T-helper 2 cell treated with Interferon-gamma antibody and Interleukin-4, amounts not matched to agents 5 μg/mL and 100 μg/mL, for 36 hours (primary cell): ENCODE results near the gene SPACA5B.
"Not testable (repeated sequence)": the region's sequence is repeated elsewhere in the genome, so short reads cannot be mapped to it uniquely, and the experiment has no call there.

Source experiments
- DNase-seq: peaks from one replicate; pipeline ENCODE4 v3.0.0; 2021; ENCODE audit warnings: low spot score
- H3K27ac Mint-ChIP-seq: one replicate; pipeline ENCODE4 v1.8.0; 2021; ENCODE audit warnings: mild to moderate bottlenecking, mixed read lengths
- H3K27me3 Mint-ChIP-seq: one replicate; pipeline ENCODE4 v1.8.0; 2021; ENCODE audit warnings: low read depth, mixed read lengths
- H3K36me3 Mint-ChIP-seq: one replicate; pipeline ENCODE4 v1.8.0; 2021; ENCODE audit warnings: low read depth, mixed read lengths
- H3K4me1 Mint-ChIP-seq: one replicate; pipeline ENCODE4 v1.8.0; 2021; ENCODE audit warnings: low read depth, mixed read lengths
- H3K4me3 Mint-ChIP-seq: one replicate; pipeline ENCODE4 v1.8.0; 2022; ENCODE audit warnings: mild to moderate bottlenecking, moderate library complexity, mixed read lengths
- H3K9me3 Mint-ChIP-seq: one replicate; pipeline ENCODE4 v1.8.0; 2021; ENCODE audit warnings: mixed read lengths

SPACA5B gene

GRCh38 chrX:48130326-48130725 lies at the start of gene SPACA5B:
Gene SPACA5B (plus strand): TSS chrX:48130626. CDS start chrX:48130688, 62 bp downstream.
- H3K27ac Mint-ChIP-seq, H3K9me3 Mint-ChIP-seq, H3K36me3 Mint-ChIP-seq, DNase-seq, H3K4me1 Mint-ChIP-seq, H3K27me3 Mint-ChIP-seq, H3K4me3 Mint-ChIP-seq: not testable (repeated sequence)

GRCh38 chrX:48083212-48083611 lies 47.2 kb upstream of the SPACA5B start:
- H3K36me3 Mint-ChIP-seq: no peaks in the 10 kb centered on the region
- no peak overlapping the region for H3K4me3 Mint-ChIP-seq

GRCh38 chrX:48083706-48084105 lies 46.7 kb upstream of the SPACA5B start:
- H3K27me3 Mint-ChIP-seq: no peaks in the 10 kb centered on the region
- no peak for DNase-seq
- no peak overlapping the region for H3K27ac Mint-ChIP-seq
- H3K9me3 Mint-ChIP-seq: no peaks in the 10 kb centered on the region
- no peak overlapping the region for H3K4me3 Mint-ChIP-seq
- no peaks in the 10 kb centered on the region for H3K36me3 Mint-ChIP-seq
- H3K4me1 Mint-ChIP-seq: peaks cover 2% of the 10 kb centered on the region

More at GRCh38 chrX:48083212-48083611, 47.2 kb upstream of the SPACA5B start:
- Mint-ChIP-seq H3K9me3 (no peaks in the 10 kb centered on the region), H3K27ac (no peak overlapping the region), H3K27me3 (no peaks in the 10 kb centered on the region), H3K4me1 (peaks cover 2% of the 10 kb centered on the region)
- DNase-seq: peak; percentile 10

DNA sequence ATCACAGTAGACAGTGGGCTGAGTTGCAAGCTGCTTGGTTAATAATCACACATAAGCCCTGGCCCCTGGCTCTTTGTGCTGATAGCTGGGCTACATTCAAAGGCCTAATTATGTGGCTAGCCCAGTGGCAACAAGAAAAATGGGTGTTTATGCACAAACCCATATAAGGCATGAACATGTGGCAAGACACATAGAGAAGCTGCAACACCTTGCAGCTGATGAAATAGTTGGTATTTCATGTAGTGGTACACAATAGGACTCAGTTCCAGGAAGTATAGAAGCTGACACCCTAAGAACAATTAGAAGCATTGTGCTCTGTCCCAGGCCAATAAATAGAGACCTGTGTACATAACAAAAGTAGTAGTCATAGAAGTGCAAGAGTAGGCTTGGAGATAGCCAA lies 44.3 kb upstream of the SPACA5B start:
- no peak overlapping the region for H3K4me3 Mint-ChIP-seq
- no peak for DNase-seq
- no peaks in the 10 kb centered on the region for H3K27me3 Mint-ChIP-seq
- H3K4me1 Mint-ChIP-seq: peaks cover 2% of the 10 kb centered on the region
- H3K27ac Mint-ChIP-seq: no peak overlapping the region
- no peaks in the 10 kb centered on the region for H3K36me3 Mint-ChIP-seq
- H3K9me3 Mint-ChIP-seq: no peaks in the 10 kb centered on the region

GRCh38 chrX:48090123-48090522 lies 40.3 kb upstream of the SPACA5B start:
- DNase-seq: no peak
- Mint-ChIP-seq H3K4me1 (no peaks in the 10 kb centered on the region), H3K27ac (no peak overlapping the region), H3K9me3 (no peaks in the 10 kb centered on the region), H3K4me3 (no peak overlapping the region), H3K27me3 (no peaks in the 10 kb centered on the region), H3K36me3 (no peaks in the 10 kb centered on the region)

DNA sequence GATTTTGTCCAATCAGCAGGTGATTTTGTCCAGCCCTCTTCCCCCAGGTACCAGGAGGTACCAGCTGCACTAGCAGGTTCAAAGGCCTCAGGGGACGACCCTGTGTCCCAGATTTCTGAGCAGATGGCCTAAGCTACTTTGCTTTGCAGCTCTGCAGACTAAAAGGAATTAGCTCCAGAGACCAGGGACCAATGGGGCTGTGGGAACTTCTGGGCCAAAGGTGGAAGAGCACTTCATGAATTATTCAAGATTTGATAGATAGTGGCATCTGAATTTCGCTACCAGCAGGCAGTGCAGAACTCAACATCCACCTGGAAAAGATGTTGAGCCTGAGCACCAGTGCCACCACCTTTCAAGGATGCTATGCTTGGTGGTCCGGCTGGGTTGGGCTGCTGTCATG lies 37.9 kb upstream of the SPACA5B start:
- not testable (repeated sequence) for H3K9me3 Mint-ChIP-seq, H3K4me1 Mint-ChIP-seq, H3K27ac Mint-ChIP-seq, H3K27me3 Mint-ChIP-seq, DNase-seq, H3K36me3 Mint-ChIP-seq, H3K4me3 Mint-ChIP-seq

GRCh38 chrX:48101443-48101842 lies 29.0 kb upstream of the SPACA5B start:
- DNase-seq: no peak

DNA sequence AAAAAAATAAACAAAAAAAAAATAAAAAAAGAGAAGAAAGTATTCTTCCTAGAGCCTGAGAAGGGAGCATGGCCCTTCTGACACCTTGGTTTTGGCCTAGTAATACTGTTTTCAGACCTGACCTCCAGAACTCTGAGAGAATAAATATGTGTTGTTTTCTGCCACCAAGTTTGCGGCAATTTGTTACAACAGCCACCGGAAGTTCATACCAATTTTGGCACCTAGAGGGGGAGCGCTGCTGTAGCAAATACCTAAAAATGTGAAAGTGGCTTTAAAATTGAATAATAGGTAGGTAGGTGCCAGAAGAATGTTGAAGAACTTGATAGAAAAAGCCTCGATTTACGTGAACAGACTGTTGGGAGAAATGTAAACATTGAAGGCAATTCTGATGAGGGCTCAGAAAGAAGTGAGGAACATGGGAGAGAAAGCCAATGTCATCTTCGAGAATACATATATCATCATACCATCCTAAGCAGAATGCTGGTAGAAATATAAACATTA lies 27.5 kb upstream of the SPACA5B start:
- H3K27me3 Mint-ChIP-seq: no peaks in the 10 kb centered on the region
- H3K27ac Mint-ChIP-seq: no peak overlapping the region
- H3K36me3 Mint-ChIP-seq: no peaks in the 10 kb centered on the region
- H3K9me3 Mint-ChIP-seq: no peaks in the 10 kb centered on the region
- DNase-seq: no peak
- H3K4me3 Mint-ChIP-seq: no peak overlapping the region
- no peaks in the 10 kb centered on the region for H3K4me1 Mint-ChIP-seq

More at GRCh38 chrX:48101443-48101842, 29.0 kb upstream of the SPACA5B start:
- no peaks in the 10 kb centered on the region for H3K4me1 Mint-ChIP-seq
- no peaks in the 10 kb centered on the region for H3K27me3 Mint-ChIP-seq
- H3K27ac Mint-ChIP-seq: no peak overlapping the region
- H3K36me3 Mint-ChIP-seq: no peaks in the 10 kb centered on the region
- no peak overlapping the region for H3K4me3 Mint-ChIP-seq
- H3K9me3 Mint-ChIP-seq: no peaks in the 10 kb centered on the region

- Mint-ChIP-seq H3K27me3 (no peaks in the 10 kb centered on the region), H3K4me1 (no peaks in the 10 kb centered on the region), H3K9me3 (no peaks in the 10 kb centered on the region), H3K27ac (no peak overlapping the region), H3K36me3 (no peaks in the 10 kb centered on the region), H3K4me3 (no peak overlapping the region)
- no peak for DNase-seq
These were observed 22.7 kb upstream of the SPACA5B start for GRCh38 chrX:48107717-48108116.

GRCh38 chrX:48125286-48125685 lies 5.1 kb upstream of the SPACA5B start:
- not testable (repeated sequence) for H3K9me3 Mint-ChIP-seq, H3K4me1 Mint-ChIP-seq, DNase-seq, H3K36me3 Mint-ChIP-seq, H3K27me3 Mint-ChIP-seq, H3K4me3 Mint-ChIP-seq, H3K27ac Mint-ChIP-seq

DNA sequence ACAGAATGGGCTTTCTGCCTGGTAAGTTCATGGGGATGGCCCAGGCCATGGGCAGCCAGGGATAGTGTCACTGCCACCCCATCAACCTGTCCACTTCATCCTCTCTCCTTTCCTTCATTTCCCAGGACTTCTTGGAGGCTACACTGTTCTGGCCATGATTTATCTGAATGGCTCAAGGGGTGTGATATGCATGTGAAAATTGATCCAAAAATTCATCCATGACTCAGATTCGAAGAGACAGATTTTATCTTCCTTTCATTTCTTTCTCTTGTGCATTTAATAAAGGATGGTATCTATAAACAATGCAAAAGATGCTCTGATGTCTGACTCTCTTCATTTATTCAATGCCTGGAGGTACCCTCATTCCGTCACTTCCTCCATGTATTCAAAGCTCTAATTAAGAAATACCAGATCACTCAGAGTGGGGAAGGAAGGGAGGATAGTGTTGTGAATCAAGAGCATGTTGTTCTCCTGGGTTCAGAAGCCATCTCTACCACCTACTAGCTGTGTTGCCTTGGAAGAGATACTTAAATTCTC lies 1.9 kb downstream of the SPACA5B start:
- H3K4me3 Mint-ChIP-seq, H3K27me3 Mint-ChIP-seq, H3K36me3 Mint-ChIP-seq, H3K4me1 Mint-ChIP-seq, H3K9me3 Mint-ChIP-seq, DNase-seq, H3K27ac Mint-ChIP-seq: not testable (repeated sequence)

- H3K36me3 Mint-ChIP-seq, H3K27me3 Mint-ChIP-seq, H3K27ac Mint-ChIP-seq, H3K4me1 Mint-ChIP-seq, H3K4me3 Mint-ChIP-seq, H3K9me3 Mint-ChIP-seq, DNase-seq: not testable (repeated sequence)
These were observed 8.7 kb downstream of the SPACA5B start for GRCh38 chrX:48139076-48139475.

DNA sequence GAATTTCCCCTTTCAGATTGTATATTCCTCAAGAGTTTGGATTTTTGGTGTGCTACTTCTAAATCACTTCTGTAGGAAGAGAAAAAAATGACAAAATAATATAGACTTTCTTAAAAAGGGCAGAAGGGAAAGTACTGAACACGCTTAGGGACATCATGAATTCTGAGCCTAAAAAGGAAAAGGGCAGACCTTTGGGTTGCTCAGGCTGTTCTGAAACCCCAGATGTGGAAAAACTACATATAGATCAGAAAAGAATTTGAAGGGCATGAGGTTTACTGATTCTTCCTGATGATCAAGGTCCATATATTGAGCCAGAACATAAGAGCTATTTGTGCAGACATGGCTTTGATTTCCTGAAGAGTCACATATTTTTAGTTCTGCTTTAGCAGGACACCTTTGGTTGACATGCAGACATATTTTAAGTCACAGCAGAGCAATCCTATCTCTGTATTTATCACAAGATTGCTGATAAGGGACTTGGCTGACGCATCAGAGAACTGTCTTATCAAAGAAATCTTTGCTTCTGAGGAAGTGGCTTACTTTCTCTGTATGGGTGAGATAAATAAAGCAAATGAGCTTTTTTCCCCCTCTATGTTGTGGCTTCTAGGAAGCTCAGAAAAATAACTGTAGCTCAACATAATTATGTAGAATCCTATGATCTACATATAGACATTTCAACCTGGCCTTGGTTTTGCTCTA lies 11.5 kb downstream of the SPACA5B start:
- H3K27me3 Mint-ChIP-seq: peaks cover 19% of the 10 kb centered on the region
- not testable (repeated sequence) for DNase-seq, H3K9me3 Mint-ChIP-seq, H3K36me3 Mint-ChIP-seq, H3K27ac Mint-ChIP-seq, H3K4me1 Mint-ChIP-seq, H3K4me3 Mint-ChIP-seq

DNA sequence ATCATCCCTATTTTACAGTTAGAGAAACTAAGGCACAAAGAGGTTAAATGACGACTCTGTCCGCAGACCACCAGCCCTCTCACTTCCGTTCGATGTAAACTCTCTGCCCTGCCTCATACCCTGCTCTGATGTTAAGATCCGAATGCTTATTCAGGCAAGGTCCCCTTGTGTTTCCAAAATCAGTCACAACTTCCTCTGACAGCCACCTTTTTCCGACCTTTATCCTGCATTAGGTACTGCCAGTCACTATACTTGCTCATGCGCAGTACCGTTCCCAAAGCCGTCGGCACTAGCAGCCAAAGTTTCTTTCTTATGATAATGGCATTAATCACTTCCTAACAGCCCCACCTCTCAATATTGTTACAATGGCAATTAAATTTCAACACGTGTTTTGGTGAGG lies 12.3 kb downstream of the SPACA5B start:
- not testable (repeated sequence) for H3K27ac Mint-ChIP-seq
- DNase-seq: peak; percentile 48
- peak overlapping the region; percentile 59 for H3K4me3 Mint-ChIP-seq

GRCh38 chrX:48153769-48154168 lies 23.3 kb downstream of the SPACA5B start:
- no peak overlapping the region for H3K27ac Mint-ChIP-seq
- peaks cover 2% of the 10 kb centered on the region for H3K27me3 Mint-ChIP-seq
- H3K4me1 Mint-ChIP-seq: no peaks in the 10 kb centered on the region
- no peaks in the 10 kb centered on the region for H3K9me3 Mint-ChIP-seq
- H3K4me3 Mint-ChIP-seq: no peak overlapping the region
- DNase-seq: no peak
- H3K36me3 Mint-ChIP-seq: no peaks in the 10 kb centered on the region

More for the DNA sequence above, 12.3 kb downstream of the SPACA5B start:
- H3K27me3 Mint-ChIP-seq: peaks cover 20% of the 10 kb centered on the region
- not testable (repeated sequence) for H3K4me1 Mint-ChIP-seq, H3K36me3 Mint-ChIP-seq, H3K9me3 Mint-ChIP-seq
